ENCODE measurements around the gene ZIC4.

DNA sequence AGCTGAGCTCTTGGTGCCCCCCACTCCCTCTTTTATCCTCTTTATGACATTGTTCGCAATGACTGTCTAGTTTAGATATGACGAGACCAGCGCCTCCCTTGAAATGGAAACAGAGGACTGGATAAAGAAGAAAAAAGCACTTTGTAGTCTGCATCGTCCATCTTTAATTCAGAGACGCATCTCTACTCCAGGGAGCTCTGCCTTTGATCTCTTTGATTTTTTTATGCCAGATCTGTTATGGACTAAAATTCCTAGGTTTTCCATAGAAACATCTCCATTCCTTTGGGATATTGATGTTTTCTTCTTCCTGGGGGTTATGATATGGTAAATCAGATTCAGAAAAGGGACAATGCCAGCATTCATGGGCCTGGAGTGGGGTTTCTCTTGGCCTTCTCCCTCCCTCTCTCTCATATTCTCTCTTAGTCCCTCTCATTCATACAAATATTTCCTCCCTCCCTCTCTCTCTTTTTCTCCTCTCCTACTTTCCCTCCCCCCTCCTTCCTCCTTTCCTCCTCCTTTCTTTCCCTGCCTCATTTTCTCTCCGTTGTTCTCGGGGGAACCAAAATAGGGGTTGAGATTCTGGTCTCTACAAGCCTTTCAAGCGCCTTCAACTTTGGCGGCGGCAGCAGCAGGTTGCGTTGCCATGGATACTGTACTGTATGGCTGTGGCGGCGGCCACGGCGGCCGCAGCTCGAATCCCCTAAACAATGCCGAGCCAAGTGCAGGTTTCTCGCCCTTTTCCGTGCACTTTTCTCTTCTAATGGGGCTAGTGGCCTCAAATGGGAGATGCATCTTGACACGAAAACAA is 45.5 kb downstream of the ZIC4 start:
- TF ChIP-seq CREB1 (IDR thresholded peaks at IDR 0.05; ENCODE audit: low read depth) = no peak
- TF ChIP-seq, protein P1, sequence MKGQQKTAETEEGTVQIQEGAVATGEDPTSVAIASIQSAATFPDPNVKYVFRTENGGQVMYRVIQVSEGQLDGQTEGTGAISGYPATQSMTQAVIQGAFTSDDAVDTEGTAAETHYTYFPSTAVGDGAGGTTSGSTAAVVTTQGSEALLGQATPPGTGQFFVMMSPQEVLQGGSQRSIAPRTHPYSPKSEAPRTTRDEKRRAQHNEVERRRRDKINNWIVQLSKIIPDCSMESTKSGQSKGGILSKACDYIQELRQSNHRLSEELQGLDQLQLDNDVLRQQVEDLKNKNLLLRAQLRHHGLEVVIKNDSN (IDR thresholded peaks at IDR 0.05) = no peak
- no peak for TF ChIP-seq EGR1 (IDR thresholded peaks at IDR 0.05)
- no peak for TF ChIP-seq ZBTB7A (IDR thresholded peaks at IDR 0.05; ENCODE audit: low read depth)
